HUDEP-2 (cell line): ENCODE data around the gene COL12A1.

ENCODE experiments used
- DNase-seq, 76 experiments: peaks; one replicate each; lab custom pipeline; 2025; ENCODE audit not compliant: unreplicated experiment in 76 of 76; lab: John Stamatoyannopoulos, UW

COL12A1 gene

DNA sequence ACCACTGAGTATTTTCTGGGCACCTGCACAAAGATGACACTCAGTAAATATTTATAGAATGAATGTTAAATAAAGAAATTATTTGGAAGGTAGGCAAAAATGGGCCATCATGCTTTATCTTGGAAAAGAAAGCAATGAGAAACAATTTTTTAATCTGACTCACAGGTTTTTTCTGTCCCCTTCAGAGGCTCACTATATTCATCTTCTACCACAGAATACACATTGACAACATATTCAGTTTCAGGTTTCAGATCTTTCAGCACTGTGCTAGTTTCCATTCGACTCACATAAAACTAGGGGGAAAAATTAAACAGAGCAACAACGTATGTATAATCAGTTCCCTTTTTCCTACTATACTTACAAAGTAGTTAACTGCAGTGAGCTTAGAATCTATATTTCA lies 58.3 kb downstream of the COL12A1 start:
- no peak for DNase-seq

DNA sequence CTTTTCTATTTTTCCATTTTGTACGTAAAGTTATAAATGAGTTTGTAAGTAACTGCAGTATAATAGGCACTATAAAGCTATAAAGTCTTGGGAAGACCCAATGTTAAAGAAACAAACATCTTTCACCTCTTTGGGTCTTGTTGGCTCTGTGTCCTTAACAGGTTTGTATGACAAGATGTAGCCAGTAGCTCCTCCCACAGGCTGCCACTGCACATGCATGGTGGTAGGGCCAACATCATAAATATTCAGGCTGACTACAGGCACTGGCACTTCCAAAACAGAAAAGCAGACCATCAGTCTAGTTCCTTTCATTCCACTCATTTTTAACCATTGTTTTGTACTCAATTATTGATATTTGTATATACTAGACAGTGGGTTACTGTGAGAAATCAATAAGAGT lies 59.9 kb downstream of the COL12A1 start:
- DNase-seq: no peak

DNA sequence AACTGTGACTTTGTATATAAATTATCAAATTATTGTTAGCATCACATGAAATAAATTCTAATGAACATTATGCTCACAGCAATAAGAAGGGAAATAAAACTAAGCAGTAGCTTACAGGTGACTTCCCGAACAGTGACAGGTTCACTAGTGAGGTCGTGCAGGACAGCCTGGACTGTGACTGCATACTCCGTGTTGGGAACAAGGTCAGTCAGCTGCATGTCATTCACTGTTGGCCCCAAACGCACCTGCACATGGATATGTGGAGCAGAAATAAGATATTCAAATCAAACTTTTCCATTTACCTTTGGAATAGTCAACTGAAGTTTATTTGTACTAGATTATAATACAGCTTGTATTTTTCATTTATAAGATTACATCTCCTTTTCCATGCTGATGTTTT lies 60.6 kb downstream of the COL12A1 start:
- DNase-seq: no peak

DNA sequence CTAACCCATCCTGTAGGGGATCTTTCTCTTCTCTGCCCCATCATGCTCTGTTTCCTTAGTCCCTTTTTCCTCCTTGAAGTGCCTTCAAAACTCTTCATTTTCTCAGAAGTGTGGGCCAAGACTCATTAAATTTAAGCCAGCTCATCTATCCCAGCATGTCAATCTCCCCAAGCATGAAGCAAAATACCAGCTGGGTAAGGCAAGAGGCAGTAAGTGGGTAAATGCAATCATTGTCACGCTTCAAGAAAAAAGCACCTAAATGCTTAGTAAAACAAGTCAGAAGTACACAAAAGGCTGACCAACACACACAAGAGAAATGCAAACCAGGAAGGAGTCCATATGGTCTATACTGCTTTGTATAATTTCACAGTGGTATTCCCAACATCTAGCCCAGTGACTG lies 61.5 kb downstream of the COL12A1 start:
- no peak for DNase-seq

DNA sequence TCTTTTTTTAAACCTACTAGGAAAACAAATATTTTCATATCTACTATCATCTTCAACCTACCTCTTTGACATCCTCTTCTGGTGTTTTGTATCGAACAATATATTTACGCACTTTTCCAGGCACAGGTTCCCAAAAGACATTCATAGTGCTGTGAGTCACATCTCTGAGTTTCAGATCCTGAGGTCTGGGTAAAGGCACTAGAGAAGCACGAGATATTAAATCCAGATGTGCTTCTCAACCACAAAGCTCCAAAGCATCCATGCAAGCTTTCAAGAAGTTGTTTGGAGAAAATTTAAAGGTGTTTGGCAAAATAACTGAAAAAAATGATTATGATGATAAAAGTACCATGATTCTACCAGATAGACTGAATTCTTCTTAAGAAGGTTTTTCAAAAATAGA lies 62.7 kb downstream of the COL12A1 start:
- DNase-seq: no peak

DNA sequence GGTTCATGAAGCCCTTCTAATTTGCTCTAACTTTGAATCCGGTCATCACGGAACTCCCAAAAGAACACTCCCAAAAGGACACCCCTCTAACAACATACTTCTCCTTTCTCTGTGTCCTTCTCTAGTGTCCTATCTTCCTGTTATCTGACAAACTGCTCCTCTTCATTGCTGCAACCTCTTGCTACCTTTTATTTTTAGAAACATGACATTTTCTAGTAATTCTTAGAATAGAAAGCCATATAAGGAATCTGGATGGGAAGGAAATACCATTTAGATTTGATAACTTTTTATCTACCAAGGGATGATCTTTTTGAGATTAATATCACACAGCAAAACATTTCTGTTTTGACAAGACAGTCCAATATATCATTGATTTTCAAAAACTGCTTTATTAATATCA lies 63.1 kb downstream of the COL12A1 start:
- DNase-seq: no peak

DNA sequence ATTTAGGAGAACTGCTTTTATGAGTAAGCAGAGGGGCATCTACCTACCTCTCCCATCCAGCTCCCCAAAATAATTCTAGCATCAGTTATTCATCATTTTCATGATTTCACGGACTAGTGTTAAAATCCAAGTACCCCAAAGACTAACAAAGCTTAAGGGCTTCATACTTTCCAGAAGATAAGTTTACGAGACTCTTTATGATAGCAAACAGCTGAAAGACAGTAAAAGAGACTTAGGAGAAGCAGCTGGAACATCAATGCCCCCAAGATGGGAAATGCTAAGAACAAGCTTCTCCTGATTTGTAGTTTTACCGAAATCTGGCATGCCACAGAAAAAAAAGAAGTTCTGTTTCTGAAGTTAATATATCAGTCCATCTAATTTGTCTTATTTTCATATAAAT lies 70.0 kb downstream of the COL12A1 start:
- no peak for DNase-seq

DNA sequence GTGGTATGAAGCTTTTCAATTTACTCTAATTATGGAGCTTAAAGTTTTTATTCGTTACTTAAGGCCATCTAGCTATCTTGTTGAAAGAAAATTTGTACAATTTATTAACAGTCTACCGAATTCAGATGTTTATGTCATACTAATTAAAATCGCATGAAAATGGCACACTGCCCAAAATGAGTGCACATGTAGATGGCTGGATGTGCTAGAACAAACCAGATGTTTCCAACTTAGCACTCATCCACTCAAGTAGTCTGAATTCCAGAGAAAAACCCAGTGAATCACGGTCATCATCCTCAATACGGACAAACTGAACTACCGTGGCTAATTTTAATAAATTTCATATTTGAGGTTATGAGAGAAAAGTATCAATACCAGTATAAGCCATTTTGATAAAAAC lies 70.4 kb downstream of the COL12A1 start:
- DNase-seq: no peak

DNA sequence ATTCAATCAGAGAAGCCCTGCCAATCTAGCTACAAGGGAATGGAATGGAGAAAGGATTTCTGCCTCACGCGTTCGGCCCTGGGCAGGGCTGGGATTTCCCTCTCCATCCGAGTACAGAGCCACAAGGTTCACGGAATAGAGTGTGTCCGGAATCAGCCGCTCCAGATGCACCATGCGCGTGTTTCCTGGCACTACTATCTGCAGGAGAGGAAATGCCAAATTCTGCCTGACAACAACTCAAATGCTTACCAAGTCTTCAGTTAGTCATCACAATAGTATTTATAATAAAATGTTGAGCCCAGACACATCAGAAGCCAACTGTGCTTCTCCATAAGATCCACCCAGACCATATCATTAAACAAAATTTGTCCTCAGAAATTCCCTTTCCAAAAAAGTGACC lies 75.1 kb downstream of the COL12A1 start:
- no peak for DNase-seq

DNA sequence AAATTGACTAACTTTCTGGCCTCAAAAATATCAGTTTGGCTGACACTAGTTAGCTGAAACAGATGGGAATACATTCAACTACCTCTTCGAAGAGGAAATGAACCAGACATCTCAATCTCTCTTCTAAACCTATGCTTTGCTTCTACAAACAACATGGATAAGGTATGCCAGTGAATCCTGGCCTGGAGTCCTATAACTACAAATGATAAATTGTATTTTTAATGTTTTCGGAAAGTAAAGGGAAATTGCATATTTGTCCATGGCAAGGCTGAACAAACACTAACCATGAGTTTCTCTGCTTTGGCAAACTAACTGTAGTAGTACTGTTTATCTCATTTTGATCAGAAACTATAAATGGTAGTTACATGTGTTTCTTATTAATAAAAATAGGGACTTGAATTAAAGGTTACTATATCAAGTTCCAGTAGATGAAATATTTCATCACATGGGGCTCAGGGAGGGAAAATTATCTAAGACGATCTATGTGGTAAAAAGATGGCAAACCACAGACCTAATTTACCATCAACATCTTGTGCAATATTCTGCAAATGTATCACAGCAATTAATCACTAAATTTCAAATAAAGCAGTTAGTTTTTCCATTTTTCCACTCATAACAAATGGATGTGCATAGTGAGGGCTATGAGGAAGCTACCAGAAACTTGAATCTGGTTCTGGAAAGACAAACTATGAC lies 76.8 kb downstream of the COL12A1 start:
- DNase-seq: no peak

DNA sequence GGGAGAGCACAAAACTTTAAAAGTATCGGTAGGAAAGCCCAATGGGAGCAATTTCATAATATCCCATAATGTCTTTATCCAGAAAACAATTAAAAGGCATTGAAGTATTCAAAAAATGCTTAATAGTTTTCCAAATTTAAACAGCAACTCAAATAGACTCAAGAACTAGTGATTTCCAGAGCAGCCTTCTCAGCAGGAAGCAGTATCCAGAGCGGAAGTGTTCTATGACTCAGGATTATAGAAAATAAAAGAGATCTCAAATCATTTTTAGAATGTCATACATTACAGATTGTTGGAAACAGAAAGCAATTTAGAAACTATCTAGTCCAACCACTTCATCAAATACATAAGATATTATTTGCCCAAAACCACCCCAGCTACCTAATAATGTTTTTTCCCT lies 79.3 kb downstream of the COL12A1 start:
- no peak for DNase-seq

DNA sequence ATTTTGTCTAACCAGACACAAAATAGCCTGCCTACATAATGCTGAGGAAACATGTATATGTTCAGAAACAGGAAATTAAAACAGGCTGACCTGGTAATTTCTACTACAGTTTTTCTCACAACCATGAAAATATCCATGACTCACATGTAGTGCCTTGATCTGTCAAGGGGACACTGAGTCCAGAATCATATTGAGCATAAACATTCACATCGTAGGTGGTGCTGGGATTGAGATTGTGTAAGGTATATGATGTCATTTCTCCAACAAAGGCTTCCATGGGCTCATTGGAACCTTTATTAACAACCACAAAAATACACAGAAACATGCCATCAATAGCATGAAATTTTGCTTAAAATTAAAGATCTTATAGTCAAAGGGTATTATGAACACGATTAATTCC lies 80.9 kb downstream of the COL12A1 start:
- DNase-seq: no peak

DNA sequence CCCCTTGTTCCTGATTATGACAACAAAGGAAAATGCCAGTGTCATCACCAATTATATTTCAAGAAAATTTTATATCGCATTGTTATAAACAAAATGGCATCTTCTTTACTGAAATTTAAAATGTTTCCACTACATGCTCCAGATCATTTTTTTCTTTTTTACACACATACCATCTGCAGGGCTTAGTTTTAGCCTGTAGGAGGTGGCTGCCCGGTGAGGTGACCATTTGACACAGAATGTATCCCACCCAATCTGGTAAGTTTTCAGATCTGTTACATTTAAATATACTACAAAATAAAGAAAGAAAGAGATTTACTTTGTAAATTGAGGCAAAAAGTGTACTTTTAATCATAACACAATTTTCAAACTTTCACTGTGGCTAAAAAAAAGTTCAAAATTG lies 81.8 kb downstream of the COL12A1 start:
- DNase-seq: no peak

DNA sequence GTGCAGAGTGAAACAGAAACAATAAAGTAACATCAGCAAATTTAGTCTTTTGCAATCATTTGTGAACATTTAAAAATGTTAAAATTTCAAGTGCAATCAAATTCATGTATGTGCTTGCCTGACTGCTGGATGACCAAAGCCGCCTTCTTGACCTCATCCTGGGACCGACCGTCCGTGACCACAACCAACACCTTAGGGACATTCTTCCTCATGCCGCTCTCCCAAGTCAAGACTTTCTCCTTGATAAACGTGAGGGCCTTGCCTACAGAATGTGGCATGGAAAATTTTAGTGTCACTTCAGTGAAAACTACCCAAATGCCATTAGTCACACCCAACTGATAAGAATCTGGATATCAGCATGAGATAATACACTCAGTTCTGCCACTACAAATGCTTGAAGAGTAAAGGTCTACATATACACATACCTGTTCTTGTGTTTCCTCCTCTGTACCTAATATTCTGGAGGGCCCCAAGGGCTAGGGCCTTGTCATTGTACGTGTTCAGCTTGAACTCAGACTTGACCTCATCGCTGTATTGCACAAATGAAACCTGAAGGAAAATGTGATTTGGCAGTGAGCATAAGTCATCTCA lies 86.8 kb downstream of the COL12A1 start:
- no peak for DNase-seq

DNA sequence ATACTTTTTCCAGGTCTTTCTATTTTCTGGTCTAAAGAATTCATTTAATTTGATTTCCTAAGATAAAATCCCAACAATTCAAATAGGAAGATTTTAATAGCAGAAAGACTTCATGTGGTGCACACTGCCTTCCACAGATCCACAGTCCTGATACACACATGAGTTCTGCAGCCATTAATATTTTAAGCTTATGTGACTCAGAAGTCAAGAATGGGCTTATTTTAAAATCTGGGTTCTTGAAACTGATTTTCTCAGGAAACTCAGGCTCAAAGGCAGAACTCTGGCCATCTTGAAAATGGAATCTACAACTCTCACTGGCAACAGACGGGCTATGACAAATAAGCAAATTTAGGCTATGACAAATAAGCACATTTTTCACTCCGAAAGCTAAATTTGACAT lies 88.2 kb downstream of the COL12A1 start:
- no peak for DNase-seq

DNA sequence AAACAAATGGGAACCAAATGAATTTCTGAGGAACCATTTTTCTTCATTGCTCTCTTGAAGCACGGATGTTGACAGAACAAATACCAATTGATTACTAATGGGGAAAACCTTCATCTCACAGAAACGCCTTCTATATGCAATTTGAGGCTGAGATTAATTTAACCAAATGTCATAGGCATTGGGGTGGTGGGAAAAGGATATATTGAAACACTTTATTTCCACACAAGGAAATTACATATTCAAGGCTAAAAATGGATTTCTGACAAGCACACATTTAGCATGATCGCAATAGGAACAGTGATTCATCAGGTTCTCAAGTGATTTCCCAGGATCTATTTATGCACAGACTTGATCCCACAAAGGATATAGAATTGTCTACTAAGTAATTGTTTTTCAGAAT lies 88.9 kb downstream of the COL12A1 start:
- DNase-seq: no peak

DNA sequence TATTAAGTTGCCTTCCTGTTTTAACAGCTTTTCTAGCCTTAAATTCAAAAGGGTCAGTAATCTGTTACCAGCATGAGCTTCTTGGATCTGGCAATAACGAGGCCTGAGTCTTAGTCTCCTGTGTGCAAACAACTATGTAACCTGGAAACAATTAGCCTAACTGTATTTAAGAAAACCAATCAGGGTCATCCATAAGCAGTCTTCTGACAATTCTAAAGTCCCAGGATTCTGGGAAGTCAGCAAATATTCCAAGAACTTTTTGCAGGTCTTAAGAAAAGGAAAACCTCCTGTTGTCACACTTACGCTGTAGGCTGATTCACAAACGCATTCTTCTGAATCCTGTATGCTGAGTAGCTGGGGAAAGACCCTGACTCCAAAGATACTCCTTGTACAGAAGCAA lies 90.4 kb downstream of the COL12A1 start:
- DNase-seq: no peak

DNA sequence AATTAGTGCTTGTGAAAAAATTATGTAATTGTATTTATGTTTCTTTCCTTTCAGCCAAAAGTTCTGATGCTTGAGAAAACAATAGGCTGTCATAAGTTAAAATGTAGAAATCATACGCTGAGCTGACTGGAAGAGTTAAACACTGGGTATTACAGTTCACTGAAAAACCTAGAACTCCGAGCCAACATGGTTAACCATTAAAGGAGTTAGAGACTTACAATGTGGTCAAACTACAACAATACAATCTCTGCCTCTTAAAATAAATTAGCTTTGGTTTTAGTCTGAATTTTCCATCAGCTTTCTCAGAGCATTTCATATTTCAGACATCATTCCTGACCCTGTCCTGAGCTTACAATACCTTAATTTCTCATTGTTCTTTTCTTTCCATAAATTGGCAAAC lies 91.0 kb downstream of the COL12A1 start:
- no peak for DNase-seq

DNA sequence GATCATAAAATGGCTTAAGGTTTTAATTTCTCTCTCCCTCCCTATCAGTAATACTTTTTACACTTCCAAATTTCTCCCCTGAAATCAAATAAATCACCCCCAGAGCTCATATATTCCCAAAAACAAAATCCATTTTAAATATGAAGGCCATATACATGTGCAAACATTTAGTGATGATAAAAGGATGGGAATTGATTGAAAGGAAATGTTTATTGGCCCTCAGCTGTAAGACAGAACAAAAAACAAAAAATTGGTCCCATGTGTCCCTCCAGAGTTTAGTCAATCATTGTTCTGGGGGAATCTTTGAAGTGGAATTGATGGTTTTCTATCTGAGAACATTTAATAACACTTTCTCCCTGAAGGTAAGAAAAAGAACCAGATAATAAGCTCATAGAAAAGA lies 91.7 kb downstream of the COL12A1 start:
- DNase-seq: no peak

DNA sequence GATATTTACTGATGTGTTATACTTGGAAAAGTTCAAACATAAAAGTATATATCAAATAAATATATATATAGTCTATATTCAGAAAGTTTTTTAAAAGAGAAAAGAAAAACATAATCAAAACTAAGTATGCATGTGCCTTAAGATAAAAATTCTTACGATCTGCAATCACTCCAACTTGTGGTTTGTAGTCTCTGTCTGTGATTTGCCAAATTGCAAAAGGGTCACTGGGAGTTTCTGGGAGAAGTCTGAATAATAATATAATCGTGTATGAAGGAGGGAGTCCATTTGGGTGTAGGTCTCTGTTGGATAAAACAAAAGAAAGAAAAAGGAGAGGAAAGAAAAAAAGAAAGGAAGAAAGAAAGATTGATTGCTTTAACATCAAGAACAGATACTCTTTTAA lies 92.4 kb downstream of the COL12A1 start:
- no peak for DNase-seq

DNA sequence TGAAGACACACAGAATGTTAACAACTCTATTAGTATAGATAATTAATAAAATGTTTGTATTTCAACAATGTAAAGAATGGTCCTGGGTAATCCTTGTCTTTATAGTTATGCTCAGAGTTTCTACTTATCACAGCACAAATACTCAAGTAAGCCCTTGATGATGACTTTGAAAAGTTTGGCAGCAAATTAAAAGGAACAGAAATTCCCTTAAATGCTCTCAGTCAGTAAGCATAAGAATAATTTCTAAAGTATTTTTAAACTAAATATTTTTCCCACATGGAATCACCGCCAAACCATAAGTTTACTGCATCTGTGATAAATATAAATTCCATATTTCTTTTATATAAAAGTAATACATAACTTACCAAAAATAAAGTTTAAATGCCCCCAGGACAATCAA lies 96.1 kb downstream of the COL12A1 start:
- DNase-seq: no peak

DNA sequence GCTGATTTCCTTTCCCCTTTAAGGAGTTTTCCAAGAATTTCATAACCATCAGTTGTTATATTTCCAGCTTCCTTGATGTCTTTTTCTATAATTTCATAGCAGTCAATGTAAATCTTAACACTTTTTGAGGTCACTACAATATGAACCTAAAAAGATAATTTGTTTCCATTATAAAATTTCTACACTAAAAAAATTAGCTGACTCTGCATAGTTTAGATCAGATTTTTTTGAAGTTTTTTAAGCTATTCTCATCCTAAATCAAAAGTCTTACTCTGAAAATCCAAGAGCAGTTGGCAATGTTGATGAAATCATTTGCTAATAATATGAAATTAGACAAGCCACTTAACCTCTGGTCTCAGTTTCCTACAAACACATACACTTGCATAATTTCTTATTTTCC lies 96.8 kb downstream of the COL12A1 start:
- DNase-seq: no peak
